Stimulated activated CD4-positive, alpha-beta T cell treated with anti-CD3 and anti-CD28 coated beads, TNF-alpha, amount 100 ng/mL, for 1 hour (primary cell): ENCODE results near the gene LGR6.
"Not testable (repeated sequence)": the region's sequence is repeated elsewhere in the genome, so short reads cannot be mapped to it uniquely, and the experiment has no call there.

Experiments
- DNase-seq, 3 donors: peaks; one replicate each; pipeline ENCODE4 v3.0.0-alpha.2; 2020; ENCODE audit warnings: low read depth in 3 of 3, low spot score in 1 of 3

The LGR6 gene

GRCh38 chr1:202317941-202318925, 124.6 kb downstream of the LGR6 start:
- DNase-seq: no peak

GRCh38 chr1:202319381-202320080, 125.9 kb downstream of the LGR6 start:
- DNase-seq: no peak

- DNase-seq: no peak
Measured at GRCh38 chr1:202320081-202320405, 126.4 kb downstream of the LGR6 start.

GRCh38 chr1:202323731-202324130, 130.1 kb downstream of the LGR6 start:
- DNase-seq: no peak

GRCh38 chr1:202324646-202325045, 131.0 kb downstream of the LGR6 start:
- no peak for DNase-seq

- DNase-seq: no peak
Measured at GRCh38 chr1:202329891-202330290, 136.3 kb downstream of the LGR6 start.

GRCh38 chr1:202333861-202334260, 140.3 kb downstream of the LGR6 start:
- no peak for DNase-seq

- no peak for DNase-seq
Measured at GRCh38 chr1:202343652-202344349, 150.2 kb downstream of the LGR6 start.

- no peak for DNase-seq
Measured at GRCh38 chr1:202348005-202348508, 154.5 kb downstream of the LGR6 start.

GRCh38 chr1:202348509-202349205, 155.1 kb downstream of the LGR6 start, which contains the start of gene PPP1R12B:
TSS of gene PPP1R12B (plus strand) at chr1:202348699. CDS start at chr1:202348852, 153 bp downstream.
- peak; percentile 85 to 89 (median 86) for DNase-seq

- no peak for DNase-seq
Measured at GRCh38 chr1:202349206-202349928, 155.8 kb downstream of the LGR6 start.

GRCh38 chr1:202351725-202352124, 158.1 kb downstream of the LGR6 start:
- DNase-seq: no peak

GRCh38 chr1:202352583-202353197, 159.1 kb downstream of the LGR6 start:
- DNase-seq: not testable (repeated sequence)

- DNase-seq: no peak
Measured at GRCh38 chr1:202355944-202356553, 162.4 kb downstream of the LGR6 start.

- no peak for DNase-seq
Measured at GRCh38 chr1:202357506-202357905, 163.9 kb downstream of the LGR6 start.

GRCh38 chr1:202361224-202361623, 167.6 kb downstream of the LGR6 start:
- no peak for DNase-seq

- no peak for DNase-seq
Measured at GRCh38 chr1:202361701-202362100, 168.1 kb downstream of the LGR6 start.

GRCh38 chr1:202362212-202362611, 168.6 kb downstream of the LGR6 start:
- DNase-seq: no peak
